ENCODE measurements around the gene FRRS1.

Gene FRRS1

GRCh38 chr1:99726818-99727217, 39.6 kb downstream of the FRRS1 start:
- DNase-seq = no peak

DNA sequence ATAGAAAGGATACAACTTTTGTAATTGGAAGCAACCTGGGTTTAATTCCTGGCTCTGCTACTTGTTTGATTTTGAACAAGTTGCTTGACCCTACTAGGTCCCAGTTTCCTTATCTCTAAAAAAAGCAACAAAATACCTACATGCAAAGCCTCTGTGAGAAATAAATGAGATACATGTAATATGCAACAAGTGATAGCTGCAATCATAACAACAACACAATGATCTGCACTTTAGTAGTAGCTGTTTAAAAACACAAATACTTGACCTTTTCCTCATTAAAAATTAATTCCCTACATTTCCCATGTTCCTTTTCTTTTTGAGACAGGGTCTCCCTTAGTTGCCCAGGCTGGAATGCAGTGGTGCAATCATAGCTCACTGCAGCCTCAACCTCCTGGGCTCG, 40.0 kb downstream of the FRRS1 start:
- no peak for DNase-seq

DNA sequence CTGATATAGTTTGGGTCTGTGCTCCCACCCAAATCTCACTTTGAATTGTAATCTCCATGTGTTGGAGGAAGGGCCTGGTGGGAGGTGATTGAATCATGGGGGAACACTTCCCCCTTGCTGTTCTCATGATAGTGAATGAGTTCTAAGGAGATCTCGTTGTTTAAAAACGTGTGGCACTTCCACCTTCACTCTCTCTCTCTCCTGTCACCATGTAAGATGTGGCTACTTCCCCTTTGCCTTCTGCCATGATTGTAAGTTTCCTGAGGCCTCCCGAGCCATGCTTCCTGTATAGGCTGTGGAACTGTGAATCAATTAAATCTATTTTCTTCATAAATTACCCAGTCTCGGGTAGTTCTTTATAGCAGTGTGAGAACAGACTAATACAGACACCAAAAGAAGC, 40.4 kb downstream of the FRRS1 start:
- no peak for DNase-seq

DNA sequence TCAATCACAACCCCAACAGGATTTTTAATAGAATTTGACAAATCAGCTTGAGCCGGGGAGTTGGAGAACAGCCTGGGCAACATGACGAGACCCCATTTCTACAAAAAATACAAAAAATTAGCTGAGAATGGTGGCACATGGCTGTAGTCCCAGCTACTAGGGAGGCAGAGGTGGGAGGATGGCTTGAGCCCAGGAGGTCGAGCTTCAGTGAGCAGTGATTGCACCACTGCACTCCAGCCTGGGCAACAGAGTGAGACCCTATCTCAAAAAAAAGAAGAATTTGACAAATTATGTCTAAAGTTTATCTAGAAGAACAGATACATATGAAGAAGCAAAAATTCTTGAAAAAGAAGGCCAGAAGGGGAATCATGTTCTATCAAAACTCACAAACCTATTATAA, 43.2 kb downstream of the FRRS1 start:
- DNase-seq = no peak

DNA sequence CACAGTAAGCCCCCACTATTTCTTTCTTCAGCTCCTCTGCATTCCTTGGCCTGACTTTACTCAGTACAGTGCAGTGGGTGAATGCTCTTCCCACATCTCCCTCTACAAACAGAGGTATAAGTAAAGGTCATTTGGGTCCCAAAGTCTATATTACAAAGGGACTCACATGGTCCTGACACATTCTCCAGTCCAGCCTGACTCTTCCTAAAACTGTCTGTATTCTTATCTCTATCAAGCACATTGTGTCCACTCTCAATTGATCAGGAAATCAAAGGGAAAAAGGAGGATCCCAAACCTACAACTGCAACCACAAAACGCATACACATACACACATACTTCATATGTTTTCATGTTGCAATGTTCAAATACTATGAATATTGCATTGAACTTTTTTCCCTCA, 49.4 kb downstream of the FRRS1 start:
- DNase-seq = no peak

DNA sequence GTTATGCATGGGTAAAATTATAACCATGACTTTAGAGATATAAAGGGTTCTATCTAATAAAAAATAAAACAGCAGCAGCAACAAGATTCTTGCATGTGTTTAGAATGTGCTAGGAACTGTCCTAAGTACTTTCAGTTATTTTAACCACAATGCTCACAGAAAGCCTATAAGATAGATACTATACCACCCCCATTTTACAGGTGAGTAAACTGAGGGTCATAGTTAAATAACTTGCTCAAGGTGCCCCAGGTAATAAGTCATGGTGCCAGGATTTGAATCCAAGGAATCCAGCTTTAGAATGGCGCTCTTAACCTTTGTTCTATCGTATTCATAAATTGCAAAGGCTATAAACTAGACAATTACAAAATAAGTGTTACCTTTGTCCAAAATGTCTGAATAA, 53.4 kb downstream of the FRRS1 start:
- DNase-seq = no peak

- DNase-seq = no peak
Measured at GRCh38 chr1:99710994-99711393, 55.4 kb downstream of the FRRS1 start.

- DNase-seq = peak; percentile 44
Measured at GRCh38 chr1:99707535-99708142, 58.8 kb downstream of the FRRS1 start.

DNA sequence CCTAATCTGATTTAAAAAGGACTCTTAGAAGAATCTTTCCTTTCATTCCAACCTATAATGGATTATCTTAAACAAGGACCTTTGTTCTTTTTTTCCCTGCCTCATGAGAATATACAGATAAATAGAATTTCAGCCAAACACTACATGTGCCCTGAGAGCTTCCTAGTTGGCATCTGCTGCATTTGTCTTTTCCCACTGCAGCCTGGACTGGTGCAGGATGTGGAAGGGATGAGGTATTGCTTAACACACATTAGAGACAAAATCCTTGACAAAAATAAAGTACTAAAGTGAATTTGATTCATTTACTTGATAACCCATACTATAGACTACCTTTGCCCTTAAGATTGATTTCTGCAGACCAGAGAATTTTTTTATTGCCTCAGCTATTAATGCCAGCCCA, 61.0 kb downstream of the FRRS1 start:
- DNase-seq = no peak

- no peak for DNase-seq
Measured at GRCh38 chr1:99704356-99704816, 62.0 kb downstream of the FRRS1 start.

DNA sequence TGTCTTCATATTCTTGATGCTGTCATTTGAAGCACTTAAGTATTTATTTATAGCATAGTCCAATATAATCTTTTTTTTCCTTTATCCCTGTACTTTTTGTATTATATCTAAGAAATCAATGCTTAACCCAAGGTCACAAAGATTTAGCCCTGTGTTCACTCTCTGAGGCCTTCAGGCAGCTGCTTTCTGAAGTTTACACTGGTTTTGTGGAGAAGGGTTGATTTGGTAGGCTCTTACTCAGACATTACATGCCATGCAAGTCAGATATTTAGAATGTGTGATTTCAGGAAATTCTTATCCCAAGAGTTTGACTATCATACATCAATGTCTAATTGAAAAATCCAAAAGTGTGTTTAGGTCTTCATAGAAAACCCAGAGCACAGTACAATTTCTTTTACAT, 64.2 kb downstream of the FRRS1 start:
- no peak for DNase-seq

DNA sequence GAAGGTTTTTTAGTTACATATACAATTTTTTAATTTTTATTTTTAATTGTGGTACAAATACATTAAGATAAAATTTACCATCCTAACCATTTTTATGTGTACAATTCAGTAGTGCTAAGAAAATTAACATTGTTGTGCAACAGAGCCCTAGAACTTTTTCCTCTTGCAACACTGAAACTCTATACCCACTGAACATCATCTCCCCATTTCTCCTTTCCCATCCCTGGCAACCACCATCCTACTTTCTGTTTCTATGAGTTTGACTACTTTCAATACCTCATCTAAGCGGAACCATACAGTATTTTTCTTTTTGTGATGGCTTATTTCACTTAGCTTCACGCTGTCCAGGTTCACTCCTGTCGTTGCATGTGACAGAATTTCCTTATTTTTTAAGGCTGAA, 66.4 kb downstream of the FRRS1 start:
- DNase-seq = no peak

- DNase-seq = no peak
Measured at GRCh38 chr1:99697580-99697979, 68.9 kb downstream of the FRRS1 start.

GRCh38 chr1:99696616-99697015, 69.8 kb downstream of the FRRS1 start:
- DNase-seq = no peak

GRCh38 chr1:99691175-99691574, 75.3 kb downstream of the FRRS1 start:
- no peak for DNase-seq

DNA sequence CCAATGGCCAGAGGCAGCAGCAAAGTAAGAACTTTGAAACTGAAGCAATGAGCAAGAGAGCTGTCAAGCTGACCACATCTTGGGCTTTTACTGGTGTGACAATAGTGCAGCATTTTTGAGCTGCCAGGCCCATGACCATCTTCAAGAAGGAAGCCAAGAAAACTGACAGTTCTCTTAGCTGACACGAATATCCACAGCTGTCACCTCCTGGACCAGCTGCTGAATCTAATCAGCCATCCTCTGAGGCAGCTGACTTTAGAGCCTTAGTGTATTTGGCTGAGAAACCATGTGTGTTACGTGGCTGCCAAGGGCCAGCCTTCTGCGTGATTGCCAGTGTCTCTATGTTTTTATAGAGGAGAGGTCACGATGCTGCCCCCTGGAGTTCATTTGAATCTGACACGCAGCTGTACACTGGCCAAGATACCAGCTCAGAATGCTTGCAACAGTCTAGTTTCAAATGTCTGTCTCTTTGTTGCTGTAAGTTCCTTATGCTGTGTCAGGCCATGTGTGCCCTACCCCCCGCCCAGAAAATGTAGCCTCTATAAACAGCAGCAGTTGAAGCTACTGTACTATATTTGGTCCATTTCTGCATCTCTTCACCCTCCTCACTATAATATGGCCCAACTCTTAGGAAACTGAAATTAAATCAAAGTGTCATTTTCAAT, 80.8 kb downstream of the FRRS1 start:
- DNase-seq = peak; percentile 33

DNA sequence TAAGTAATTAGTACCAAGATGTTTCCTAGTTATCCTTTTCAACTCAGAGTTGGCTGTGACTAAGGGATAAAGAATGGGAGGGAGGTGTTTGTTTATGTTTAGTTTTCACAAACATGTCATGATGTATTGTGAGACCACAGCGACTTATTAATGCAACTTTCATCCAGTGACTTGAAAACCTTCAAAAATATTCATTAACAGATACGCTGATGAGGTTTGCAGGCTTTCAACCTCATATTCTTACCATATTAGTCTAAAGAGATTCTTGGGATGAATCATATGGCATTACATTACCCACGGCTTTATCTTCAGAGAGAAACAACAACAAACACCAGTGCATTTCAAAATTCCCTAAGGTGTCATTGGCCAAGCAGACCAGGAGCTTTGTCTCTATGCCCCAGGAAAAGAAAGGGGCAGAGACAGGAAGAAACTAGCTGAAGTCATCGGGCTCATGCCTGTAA, 84.1 kb downstream of the FRRS1 start:
- DNase-seq = no peak

DNA sequence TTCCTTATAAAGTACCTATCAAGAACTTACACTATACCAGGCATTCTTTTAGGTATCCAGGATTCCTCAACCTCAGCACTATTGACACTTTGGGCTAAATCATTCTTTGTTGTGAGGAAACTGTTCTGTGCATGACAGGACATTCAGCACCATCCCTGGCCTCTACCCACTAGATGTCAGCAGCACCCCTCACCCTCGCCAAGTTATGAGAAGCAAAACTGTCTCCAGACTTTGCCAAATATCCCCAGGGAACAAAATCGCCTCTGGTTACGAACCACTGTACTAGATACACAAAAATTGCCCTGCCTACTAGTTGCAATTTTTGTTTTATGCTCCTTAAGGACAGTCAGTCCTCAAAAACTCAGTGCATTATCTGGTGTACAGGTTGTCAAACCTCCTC, 84.9 kb downstream of the FRRS1 start:
- DNase-seq = no peak

DNA sequence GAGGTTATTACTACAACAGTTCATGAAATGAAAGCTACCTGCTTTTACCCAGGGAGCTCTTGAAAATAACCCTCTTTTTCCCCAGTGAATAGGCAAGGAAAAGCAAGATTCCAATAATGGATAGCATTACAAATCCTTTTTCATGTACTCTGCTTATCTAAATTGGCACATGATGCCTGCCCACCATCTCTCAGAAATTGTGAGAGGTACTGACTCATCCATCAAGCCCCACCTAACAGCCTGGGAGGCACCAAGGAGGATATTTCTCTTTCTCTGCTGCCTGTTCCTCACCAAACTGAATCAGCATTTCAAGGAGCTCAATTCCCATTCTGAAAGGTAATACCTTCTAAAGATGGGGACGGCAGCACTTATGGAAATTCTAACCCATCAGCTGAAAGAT, 86.2 kb downstream of the FRRS1 start:
- no peak for DNase-seq

- DNase-seq = no peak
Measured at GRCh38 chr1:99677416-99677815, 89.0 kb downstream of the FRRS1 start.

- DNase-seq = no peak
Measured at GRCh38 chr1:99676876-99677275, 89.6 kb downstream of the FRRS1 start.

DNA sequence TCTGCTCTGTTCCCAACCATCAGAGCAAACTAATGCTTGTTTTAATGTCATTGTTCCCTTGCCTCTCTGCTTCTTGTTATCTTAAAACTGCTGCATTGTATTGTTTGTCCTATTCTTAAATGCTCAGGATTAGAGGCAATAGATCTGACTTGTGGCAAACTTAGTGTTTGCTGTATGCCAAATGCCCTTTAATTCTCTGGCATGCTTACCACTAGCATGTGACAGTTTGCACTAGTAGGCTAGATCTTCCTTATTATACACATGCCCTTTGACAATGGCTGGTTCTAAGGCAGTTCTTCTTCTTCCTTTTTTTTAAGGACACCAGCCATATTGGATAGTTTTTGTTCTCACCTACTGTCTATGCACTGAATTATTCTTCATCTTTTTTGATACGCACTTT, 90.4 kb downstream of the FRRS1 start:
- no peak for DNase-seq

DNA sequence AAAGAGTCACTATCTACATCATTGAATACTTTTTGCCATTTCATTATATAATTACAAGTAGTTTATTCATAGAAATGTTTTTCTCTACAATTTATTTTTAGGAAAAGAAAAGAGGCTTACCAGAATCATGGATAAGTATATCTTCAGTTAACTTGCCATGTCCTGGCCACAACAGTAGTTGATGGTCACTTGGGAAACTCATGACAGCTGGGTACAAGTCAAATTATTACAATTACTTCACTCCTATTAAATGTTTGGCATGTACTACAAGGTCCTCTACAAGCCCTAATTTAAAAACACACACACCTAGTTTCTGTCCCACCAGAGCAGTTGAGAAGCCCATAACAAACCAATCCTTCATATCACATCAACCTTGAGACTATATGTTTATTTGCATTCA, 91.1 kb downstream of the FRRS1 start:
- no peak for DNase-seq

DNA sequence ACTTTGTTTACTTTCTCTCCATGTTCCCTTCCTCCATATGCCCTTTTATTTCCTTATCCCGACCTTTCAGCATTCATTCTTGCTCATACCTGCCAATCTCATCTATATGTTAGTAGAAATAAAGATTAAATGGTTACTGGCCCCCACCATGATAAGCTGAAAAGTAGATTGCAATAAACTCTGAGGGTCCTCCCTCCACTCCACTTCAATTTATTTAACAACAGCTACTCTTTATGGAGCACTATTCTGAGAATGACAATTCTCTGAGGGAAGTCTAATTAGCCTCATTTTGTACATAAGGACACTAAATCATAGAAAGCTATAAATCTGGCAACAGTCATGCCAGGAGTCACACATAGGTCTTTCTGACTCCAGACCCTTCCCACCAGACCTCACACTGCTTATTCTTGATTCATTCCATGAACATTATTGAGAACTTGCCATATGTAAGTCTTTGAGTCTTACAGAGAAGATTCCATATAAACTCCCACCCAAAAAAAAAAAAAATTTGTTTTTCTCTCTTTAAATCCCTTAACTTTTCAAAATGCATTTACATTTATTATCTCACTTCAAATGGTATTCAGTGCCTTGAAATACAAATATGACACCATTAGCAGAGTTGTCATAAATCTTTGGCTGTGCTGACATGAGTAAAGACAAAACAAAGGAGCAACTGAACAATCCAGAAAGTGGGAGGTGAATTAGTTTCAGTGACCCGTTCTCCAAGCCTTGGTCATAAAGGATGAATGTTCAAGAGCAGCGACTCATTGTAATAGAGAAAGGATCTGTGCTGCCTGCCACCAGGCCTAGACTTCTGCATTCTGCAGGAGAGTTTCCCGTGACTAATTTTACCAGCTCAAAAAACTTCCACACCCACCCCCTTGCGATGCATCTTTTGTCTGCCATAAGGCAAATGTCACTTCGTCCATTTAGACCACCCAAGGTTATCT, 92.0 kb downstream of the FRRS1 start:
- no peak for DNase-seq

Measured in stimulated activated CD4-positive, alpha-beta T cell treated with anti-CD3 and anti-CD28 coated beads, Interleukin-1b, Interleukin-23, amount 100 ng/mL, for 48 hours (primary cell).